ENCODE results near the gene ARHGEF3. TPM values are rescaled to one million over a fixed set of nuclear protein-coding genes. Genes with fewer than 3 reads are reported as not detected.

Gene ARHGEF3
- polyA plus RNA-seq, 1 experiment: 2.1 TPM

- peaks cover 2% of the 10 kb centered on the region; the same call in 1 of the 2 replicates for H3K27me3 ChIP-seq (ENCODE audit: control insufficient read depth, insufficient read depth, low read length)
- ChIA-PET CTCF (interaction anchor here (0.5 to 1.1 kb wide), 3 partner anchors 9 to 70 kb away, joined by 3 to 4 read pairs (median 3); no protein-coding TSS in a partner anchor), POLR2A (no interaction called here)
- no peak overlapping the region for H3K4me3 ChIP-seq (ENCODE audit: low read depth, low read length)
- no peaks in the 10 kb centered on the region for H3K36me3 ChIP-seq (ENCODE audit: control insufficient read depth, insufficient read depth, low read length)
- no peak for TF ChIP-seq CTCF (IDR thresholded peaks at IDR 0.05; ENCODE audit: insufficient read depth, low read depth, low read length)
- DNase-seq (ENCODE audit: low read depth): no peak
Observed at GRCh38 chr3:56810577-56811545, 9.1 kb upstream of the ARHGEF3 start.

- Histone ChIP-seq H3K4me3 (ENCODE audit: low read depth, low read length) (no peak overlapping the region), H3K27me3 (ENCODE audit: control insufficient read depth, insufficient read depth, low read length) (0 out of 2 replicates have a peak, but pooled peaks cover 1% of the 10 kb centered on the region), H3K36me3 (ENCODE audit: control insufficient read depth, insufficient read depth, low read length) (no peaks in the 10 kb centered on the region)
- no peak for TF ChIP-seq CTCF (IDR thresholded peaks at IDR 0.05; ENCODE audit: insufficient read depth, low read depth, low read length)
- DNase-seq (ENCODE audit: low read depth): no peak
- POLR2A ChIA-PET: no interaction called here
- CTCF ChIA-PET: interaction anchor here (1.2 to 1.6 kb wide), 2 partner anchors 104 to 182 kb away, joined by 4 to 9 read pairs; no protein-coding TSS in a partner anchor
Observed at GRCh38 chr3:56806407-56806806, 4.7 kb upstream of the ARHGEF3 start.

- CTCF ChIA-PET: interaction anchor here (0.5 kb wide), 1 partner anchor 100 kb away, joined by 4 read pairs; no protein-coding TSS in a partner anchor
- H3K27me3 ChIP-seq (ENCODE audit: control insufficient read depth, insufficient read depth, low read length): 0 out of 2 replicates have a peak, but pooled peaks cover 1% of the 10 kb centered on the region
- no peak for TF ChIP-seq CTCF (IDR thresholded peaks at IDR 0.05; ENCODE audit: insufficient read depth, low read depth, low read length)
- POLR2A ChIA-PET: interaction anchor here (0.6 kb wide), 1 partner anchor 124 kb away, joined by 3 read pairs; no protein-coding TSS in a partner anchor
- no peak for DNase-seq (ENCODE audit: low read depth)
- H3K36me3 ChIP-seq (ENCODE audit: control insufficient read depth, insufficient read depth, low read length): no peaks in the 10 kb centered on the region
- no peak overlapping the region for H3K4me3 ChIP-seq (ENCODE audit: low read depth, low read length)
Observed at GRCh38 chr3:56802790-56803189, 1.0 kb upstream of the ARHGEF3 start.

- 0 out of 2 replicates have a peak, but pooled peaks cover 1% of the 10 kb centered on the region for H3K27me3 ChIP-seq (ENCODE audit: control insufficient read depth, insufficient read depth, low read length)
- CTCF ChIA-PET: interaction anchor here (0.8 to 5.9 kb wide), 5 partner anchors 10 to 99 kb away, joined by 3 to 136 read pairs (median 3); no protein-coding TSS in a partner anchor
- POLR2A ChIA-PET: no interaction called here
- DNase-seq (ENCODE audit: low read depth): no peak
- H3K4me3 ChIP-seq (ENCODE audit: low read depth, low read length): peak overlapping the region; percentile 50
- no peaks in the 10 kb centered on the region for H3K36me3 ChIP-seq (ENCODE audit: control insufficient read depth, insufficient read depth, low read length)
- no peak for TF ChIP-seq CTCF (IDR thresholded peaks at IDR 0.05; ENCODE audit: insufficient read depth, low read depth, low read length)
Observed at GRCh38 chr3:56802378-56802745, 613 bp upstream of the ARHGEF3 start.
